Progenitor cell of endocrine pancreas (in vitro differentiated cells): ENCODE data around the gene DHTKD1. TPM values are rescaled to one million over a fixed set of nuclear protein-coding genes. Genes with fewer than 3 reads are reported as not detected.

ENCODE experiments used
- DNase-seq: peaks from one replicate; pipeline ENCODE4 v3.0.0; 2021; ENCODE audit warnings: low spot score; ENCODE audit not compliant: unreplicated experiment
- H3K27ac Mint-ChIP-seq: 2 replicates; pipeline ENCODE4 v1.8.0; 2021; ENCODE audit warnings: mild to moderate bottlenecking, moderate library complexity, mixed read lengths
- H3K27me3 Mint-ChIP-seq: 2 replicates; pipeline ENCODE4 v1.8.0; 2021; ENCODE audit warnings: mixed read lengths
- H3K36me3 Mint-ChIP-seq: 2 replicates; pipeline ENCODE4 v1.8.0; 2022; ENCODE audit warnings: mixed read lengths; ENCODE audit not compliant: insufficient read depth
- H3K4me1 Mint-ChIP-seq: 2 replicates; pipeline ENCODE4 v1.8.0; 2021; ENCODE audit warnings: low read depth, mixed read lengths
- H3K4me3 Mint-ChIP-seq: 2 replicates; pipeline ENCODE4 v1.8.0; 2021; ENCODE audit warnings: low read depth, mild to moderate bottlenecking, moderate library complexity, mixed read lengths
- H3K9me3 Mint-ChIP-seq: 2 replicates; pipeline ENCODE4 v1.8.0; 2021; ENCODE audit warnings: low read depth, mixed read lengths
- total RNA-seq: library from RNA; stranded (reverse); gene quantifications from 2 replicates; pipeline ENCODE4 v1.2.1, GENCODE V29; 2021
- TF ChIP-seq, protein P1 (sequence below): fragments of 200-600 bp; sonication (generic); IDR thresholded peaks from one replicate; pipeline ENCODE4 v1.5.0; 2021; ENCODE audit warnings: antibody characterized with exemption, mild to moderate bottlenecking; ENCODE audit not compliant: unreplicated experiment

DHTKD1 gene
- total RNA-seq, 1 donor from 2014 or later = 44.5 TPM

DNA sequence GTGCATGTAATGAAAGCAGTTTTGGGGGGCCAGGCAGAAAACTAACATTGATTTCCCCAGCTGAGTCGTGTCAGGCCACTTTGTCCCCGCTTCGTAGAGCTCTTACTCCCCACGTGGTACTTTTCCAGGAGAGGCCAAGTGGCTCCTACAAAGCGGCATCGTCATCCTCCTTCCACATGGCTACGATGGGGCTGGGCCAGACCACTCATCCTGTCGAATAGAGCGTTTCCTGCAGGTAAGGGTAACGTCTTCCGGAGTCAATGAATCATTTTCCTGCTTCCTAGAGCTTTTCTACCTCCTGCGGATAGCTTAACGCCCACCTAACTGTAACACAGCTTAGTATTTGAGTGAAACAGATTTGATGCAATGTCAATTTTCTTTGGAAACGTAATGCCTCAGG is 39.0 kb downstream of the DHTKD1 start:
- no peak for DNase-seq
- TF ChIP-seq, protein P1, sequence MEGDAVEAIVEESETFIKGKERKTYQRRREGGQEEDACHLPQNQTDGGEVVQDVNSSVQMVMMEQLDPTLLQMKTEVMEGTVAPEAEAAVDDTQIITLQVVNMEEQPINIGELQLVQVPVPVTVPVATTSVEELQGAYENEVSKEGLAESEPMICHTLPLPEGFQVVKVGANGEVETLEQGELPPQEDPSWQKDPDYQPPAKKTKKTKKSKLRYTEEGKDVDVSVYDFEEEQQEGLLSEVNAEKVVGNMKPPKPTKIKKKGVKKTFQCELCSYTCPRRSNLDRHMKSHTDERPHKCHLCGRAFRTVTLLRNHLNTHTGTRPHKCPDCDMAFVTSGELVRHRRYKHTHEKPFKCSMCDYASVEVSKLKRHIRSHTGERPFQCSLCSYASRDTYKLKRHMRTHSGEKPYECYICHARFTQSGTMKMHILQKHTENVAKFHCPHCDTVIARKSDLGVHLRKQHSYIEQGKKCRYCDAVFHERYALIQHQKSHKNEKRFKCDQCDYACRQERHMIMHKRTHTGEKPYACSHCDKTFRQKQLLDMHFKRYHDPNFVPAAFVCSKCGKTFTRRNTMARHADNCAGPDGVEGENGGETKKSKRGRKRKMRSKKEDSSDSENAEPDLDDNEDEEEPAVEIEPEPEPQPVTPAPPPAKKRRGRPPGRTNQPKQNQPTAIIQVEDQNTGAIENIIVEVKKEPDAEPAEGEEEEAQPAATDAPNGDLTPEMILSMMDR = no peak
- H3K27ac Mint-ChIP-seq = no peak overlapping the region
- H3K4me3 Mint-ChIP-seq = no peak overlapping the region
- no peaks in the 10 kb centered on the region for H3K27me3 Mint-ChIP-seq
- H3K4me1 Mint-ChIP-seq = no peaks in the 10 kb centered on the region
- peaks cover 27% of the 10 kb centered on the region for H3K36me3 Mint-ChIP-seq
- no peaks in the 10 kb centered on the region for H3K9me3 Mint-ChIP-seq

- H3K4me3 Mint-ChIP-seq = no peak overlapping the region
- TF ChIP-seq, protein P1 = no peak
- no peak for DNase-seq
- H3K9me3 Mint-ChIP-seq = no peaks in the 10 kb centered on the region
- no peaks in the 10 kb centered on the region for H3K27me3 Mint-ChIP-seq
- no peak overlapping the region for H3K27ac Mint-ChIP-seq
- H3K36me3 Mint-ChIP-seq = peaks cover 22% of the 10 kb centered on the region
- H3K4me1 Mint-ChIP-seq = no peaks in the 10 kb centered on the region
These were observed 40.5 kb downstream of the DHTKD1 start for GRCh38 chr10:12109286-12109685.

DNA sequence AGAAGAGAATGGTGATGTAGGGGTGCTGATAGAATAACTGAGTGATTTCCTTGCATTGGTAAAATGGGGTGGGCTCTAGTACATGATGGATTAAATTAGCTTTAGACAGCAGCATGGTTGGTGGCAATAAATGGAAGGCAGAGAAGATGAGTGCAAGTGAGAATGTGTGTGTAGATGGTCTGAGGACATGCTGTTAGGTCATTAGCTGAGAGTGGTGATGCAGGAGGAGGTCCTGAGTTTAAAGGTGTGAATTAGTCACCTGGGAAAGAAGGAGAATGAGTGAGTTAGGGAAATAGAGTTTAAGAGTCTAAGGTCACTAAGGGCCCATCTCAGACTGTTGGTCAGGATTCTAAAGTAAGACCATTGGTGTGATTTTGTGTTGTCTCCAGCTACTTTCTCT is 42.8 kb downstream of the DHTKD1 start:
- TF ChIP-seq, protein P1 = no peak
- Mint-ChIP-seq H3K4me1 (no peaks in the 10 kb centered on the region), H3K27me3 (no peaks in the 10 kb centered on the region), H3K27ac (no peak overlapping the region), H3K9me3 (no peaks in the 10 kb centered on the region), H3K36me3 (peaks cover 16% of the 10 kb centered on the region), H3K4me3 (no peak overlapping the region)
- DNase-seq = no peak

GRCh38 chr10:12113627-12114026 is 44.9 kb downstream of the DHTKD1 start:
- no peaks in the 10 kb centered on the region for H3K27me3 Mint-ChIP-seq
- TF ChIP-seq, protein P1 = no peak
- no peak overlapping the region for H3K4me3 Mint-ChIP-seq
- no peak for DNase-seq
- no peak overlapping the region for H3K27ac Mint-ChIP-seq
- no peaks in the 10 kb centered on the region for H3K4me1 Mint-ChIP-seq
- H3K9me3 Mint-ChIP-seq = no peaks in the 10 kb centered on the region
- peaks cover 15% of the 10 kb centered on the region for H3K36me3 Mint-ChIP-seq

- TF ChIP-seq, protein P1 = no peak
- no peaks in the 10 kb centered on the region for H3K4me1 Mint-ChIP-seq
- H3K27ac Mint-ChIP-seq = no peak overlapping the region
- H3K27me3 Mint-ChIP-seq = no peaks in the 10 kb centered on the region
- H3K36me3 Mint-ChIP-seq = peaks cover 33% of the 10 kb centered on the region
- DNase-seq = no peak
- no peaks in the 10 kb centered on the region for H3K9me3 Mint-ChIP-seq
- no peak overlapping the region for H3K4me3 Mint-ChIP-seq
These were observed 52.9 kb downstream of the DHTKD1 start for GRCh38 chr10:12121673-12122072.
